Fibroblast of lung (primary cell): ENCODE results near the gene USPL1. TPM values are rescaled to one million over a fixed set of nuclear protein-coding genes. Genes with fewer than 3 reads are reported as not detected.

Experiments used
- DNase-seq, 2 donors: peaks; one replicate each; pipeline versions ENCODE4 v3.0.0 to v3.0.0-alpha.2; 2010; ENCODE audit warnings: low read depth in 2 of 2
- H2AFZ ChIP-seq: 2 replicates; pipeline ENCODE4 v1.5.1; 2012; ENCODE audit warnings: low read length, control low read depth, inconsistent platforms
- H3K27ac ChIP-seq: 2 replicates; pipeline ENCODE4 v1.5.1; 2011; ENCODE audit warnings: low read length, control low read depth; ENCODE audit not compliant: insufficient read depth
- H3K27me3 ChIP-seq: 2 replicates; pipeline ENCODE4 v1.5.1; 2011; ENCODE audit warnings: mild to moderate bottlenecking, low read length; ENCODE audit not compliant: control insufficient read depth, insufficient read depth
- H3K36me3 ChIP-seq: 2 replicates; pipeline ENCODE4 v1.5.1; 2011; ENCODE audit warnings: low read length; ENCODE audit not compliant: control insufficient read depth, insufficient read depth
- H3K4me1 ChIP-seq: 2 replicates; pipeline ENCODE4 v1.5.1; 2011; ENCODE audit warnings: low read length; ENCODE audit not compliant: control insufficient read depth, insufficient read depth; ENCODE audit errors: extremely low read depth
- H3K4me2 ChIP-seq: 2 replicates; pipeline ENCODE4 v1.5.1; 2011; ENCODE audit warnings: low read length, control low read depth; ENCODE audit not compliant: insufficient read depth; ENCODE audit errors: extremely low read depth
- H3K4me3 ChIP-seq, 4 experiments: fragments of 200-600 bp in 1 of 4; sonication (generic) in 1 of 4; replicated peaks in 1 of 4; 2 replicates each; pipeline ENCODE4 v1.5.1; 2011 to 2016; ENCODE audit warnings: low read length in 4 of 4, low read depth in 3 of 4, mild to moderate bottlenecking in 3 of 4, control low read depth in 2 of 4, inconsistent platforms in 1 of 4, mixed read lengths in 1 of 4; ENCODE audit not compliant: insufficient read depth in 1 of 4; ENCODE audit errors: control extremely low read depth in 1 of 4
- H3K79me2 ChIP-seq: 2 replicates; pipeline ENCODE4 v1.5.1; 2012; ENCODE audit warnings: mild to moderate bottlenecking, low read length, inconsistent platforms; ENCODE audit not compliant: control insufficient read depth, insufficient read depth
- H3K9ac ChIP-seq: 2 replicates; pipeline ENCODE4 v1.5.1; 2011; ENCODE audit warnings: mild to moderate bottlenecking, low read length, control low read depth; ENCODE audit not compliant: insufficient read depth
- H3K9me3 ChIP-seq: 2 replicates; pipeline ENCODE4 v1.5.1; 2012; ENCODE audit warnings: low read depth, low read length; ENCODE audit not compliant: control insufficient read depth, insufficient read depth
- H4K20me1 ChIP-seq: 2 replicates; pipeline ENCODE4 v1.5.1; 2011; ENCODE audit warnings: low read length; ENCODE audit not compliant: control insufficient read depth, insufficient read depth; ENCODE audit errors: extremely low read depth
- EZH2 ChIP-seq: IDR thresholded peaks from 2 replicates; pipeline ENCODE4 v1.5.1; 2012; ENCODE audit warnings: low read length, control low read depth, mild to moderate bottlenecking; ENCODE audit errors: missing control alignments
- polyA plus RNA-seq, 2 donors: library from polyadenylated mRNA; depleted of rRNA in 1 of 2; stranded (reverse) in 1 of 2; unstranded in 1 of 2; fragments of >200 nt; gene quantifications; 2 replicates each; pipeline ENCODE4 v1.2.1, GENCODE V29; 2011 to 2012; ENCODE audit warnings: missing spikeins in 1 of 2
- total RNA-seq: library from RNA; depleted of rRNA; stranded (reverse); fragments of >200 nt; gene quantifications from 2 replicates; pipeline ENCODE4 v1.2.1, GENCODE V29; 2014
- TF ChIP-seq, protein P1 (sequence below), 2 donors: IDR thresholded peaks in 1 of 2; conservative IDR thresholded peaks in 1 of 2; 1 replicate in 1 of 2; 2 replicates in 1 of 2; pipeline ENCODE4 v1.5.1; 2011 to 2012; ENCODE audit warnings: low read length in 2 of 2, control low read depth in 1 of 2, inconsistent platforms in 1 of 2, low read depth in 1 of 2, mild to moderate bottlenecking in 1 of 2

The USPL1 gene
- total and polyA plus RNA-seq, 2 donors (not counting 1 experiment from before 2014, with no cell fraction given), result 12.4 to 17.7 TPM

DNA sequence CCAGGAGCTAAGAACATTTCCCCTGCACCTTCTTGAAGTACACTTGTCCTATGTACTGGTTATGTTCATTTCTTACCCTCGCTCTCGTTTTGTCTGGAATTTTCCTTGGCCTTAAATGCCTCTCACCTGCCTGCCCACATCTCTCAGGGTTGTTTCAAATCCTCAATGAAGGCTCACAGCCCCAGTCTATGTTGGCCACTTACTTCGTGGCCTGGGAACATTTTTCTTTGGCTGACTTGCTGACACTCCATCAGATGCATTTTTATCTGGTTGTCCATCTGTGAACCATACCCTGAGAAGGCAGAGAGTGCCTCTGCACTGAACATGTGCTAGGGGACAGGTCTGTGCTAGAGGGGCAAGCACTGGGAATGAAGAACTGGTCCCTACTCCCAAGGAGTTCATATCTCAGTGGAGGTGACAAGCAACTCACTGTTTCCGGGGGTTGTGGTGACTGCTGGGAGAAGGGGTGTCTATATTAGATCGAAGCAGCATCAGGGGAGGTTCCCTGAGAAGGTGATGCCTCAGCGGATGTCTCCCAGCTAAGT is 53.6 kb downstream of the USPL1 start:
- Histone ChIP-seq H3K9me3 (no peaks in the 10 kb centered on the region), H3K27me3 (no peaks in the 10 kb centered on the region), H3K79me2 (no peaks in the 10 kb centered on the region), H3K36me3 (no peaks in the 10 kb centered on the region), H3K4me2 (no peak overlapping the region), H3K4me1 (no peaks in the 10 kb centered on the region), H3K9ac (no peak overlapping the region), H2AFZ (no peak overlapping the region), H4K20me1 (no peaks in the 10 kb centered on the region), H3K4me3 (no peak overlapping the region), H3K27ac (no peak overlapping the region)
- TF ChIP-seq EZH2, result no peak
- TF ChIP-seq, protein P1, sequence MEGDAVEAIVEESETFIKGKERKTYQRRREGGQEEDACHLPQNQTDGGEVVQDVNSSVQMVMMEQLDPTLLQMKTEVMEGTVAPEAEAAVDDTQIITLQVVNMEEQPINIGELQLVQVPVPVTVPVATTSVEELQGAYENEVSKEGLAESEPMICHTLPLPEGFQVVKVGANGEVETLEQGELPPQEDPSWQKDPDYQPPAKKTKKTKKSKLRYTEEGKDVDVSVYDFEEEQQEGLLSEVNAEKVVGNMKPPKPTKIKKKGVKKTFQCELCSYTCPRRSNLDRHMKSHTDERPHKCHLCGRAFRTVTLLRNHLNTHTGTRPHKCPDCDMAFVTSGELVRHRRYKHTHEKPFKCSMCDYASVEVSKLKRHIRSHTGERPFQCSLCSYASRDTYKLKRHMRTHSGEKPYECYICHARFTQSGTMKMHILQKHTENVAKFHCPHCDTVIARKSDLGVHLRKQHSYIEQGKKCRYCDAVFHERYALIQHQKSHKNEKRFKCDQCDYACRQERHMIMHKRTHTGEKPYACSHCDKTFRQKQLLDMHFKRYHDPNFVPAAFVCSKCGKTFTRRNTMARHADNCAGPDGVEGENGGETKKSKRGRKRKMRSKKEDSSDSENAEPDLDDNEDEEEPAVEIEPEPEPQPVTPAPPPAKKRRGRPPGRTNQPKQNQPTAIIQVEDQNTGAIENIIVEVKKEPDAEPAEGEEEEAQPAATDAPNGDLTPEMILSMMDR (conservative IDR thresholded peaks at IDR 0.05 in 1 of 2, IDR thresholded peaks at IDR 0.05 in 1 of 2; ENCODE audit: low read depth in 1 of 2, low read length in 2 of 2), result no peak
- DNase-seq, result no peak

GRCh38 chr13:30673669-30674521 is 56.2 kb downstream of the USPL1 start:
- H3K79me2 ChIP-seq, result no peaks in the 10 kb centered on the region
- peak overlapping the region; percentile 72 for H3K4me2 ChIP-seq
- H3K36me3 ChIP-seq, result no peaks in the 10 kb centered on the region

GRCh38 chr13:30675717-30676116 is 58.0 kb downstream of the USPL1 start:
- no peaks in the 10 kb centered on the region for H4K20me1 ChIP-seq
- no peak for DNase-seq
- no peak overlapping the region for H3K4me2 ChIP-seq
- no peaks in the 10 kb centered on the region for H3K79me2 ChIP-seq
- TF ChIP-seq, protein P1 (conservative IDR thresholded peaks at IDR 0.05 in 1 of 2, IDR thresholded peaks at IDR 0.05 in 1 of 2; ENCODE audit: low read depth in 1 of 2, low read length in 2 of 2), result no peak
- no peak for TF ChIP-seq EZH2
- no peak overlapping the region for H3K27ac ChIP-seq
- H3K4me3 ChIP-seq, result no peak overlapping the region
- no peaks in the 10 kb centered on the region for H3K4me1 ChIP-seq
- H3K27me3 ChIP-seq, result no peaks in the 10 kb centered on the region
- H3K36me3 ChIP-seq, result no peaks in the 10 kb centered on the region
- H2AFZ ChIP-seq, result no peak overlapping the region
- H3K9ac ChIP-seq, result no peak overlapping the region
- H3K9me3 ChIP-seq, result no peaks in the 10 kb centered on the region

More at GRCh38 chr13:30673669-30674521, 56.2 kb downstream of the USPL1 start:
- Histone ChIP-seq H3K4me3 (peak overlapping the region; percentile 24 to 66 (median 52)), H3K27me3 (no peaks in the 10 kb centered on the region), H3K9me3 (no peaks in the 10 kb centered on the region), H2AFZ (peak overlapping the region; percentile 83), H3K27ac (peak overlapping the region; percentile 26), H4K20me1 (no peaks in the 10 kb centered on the region), H3K9ac (peak overlapping the region; percentile 92), H3K4me1 (no peaks in the 10 kb centered on the region)
- peak; percentile 85 to 90 for DNase-seq
- TF ChIP-seq EZH2, result no peak
- TF ChIP-seq, protein P1 (conservative IDR thresholded peaks at IDR 0.05 in 1 of 2, IDR thresholded peaks at IDR 0.05 in 1 of 2; ENCODE audit: low read depth in 1 of 2, low read length in 2 of 2), result peak; percentile 43 to 56
